ENCODE measurements around the gene EPG5.
"Not testable (repeated sequence)": the region's sequence is repeated elsewhere in the genome, so short reads cannot be mapped to it uniquely, and the experiment has no call there.

EPG5 gene

GRCh38 chr18:45859334-45859733 is 107.8 kb downstream of the EPG5 start:
- Histone ChIP-seq H3K4me3 (no peak overlapping the region), H3K4me1 (no peaks in the 10 kb centered on the region), H3K27ac (no peak overlapping the region), H3K27me3 (no peaks in the 10 kb centered on the region), H3K9ac (no peak overlapping the region), H3K4me2 (no peak overlapping the region), H4K20me1 (no peaks in the 10 kb centered on the region), H3K36me3 (peaks cover 86% of the 10 kb centered on the region), H3K9me3 (no peaks in the 10 kb centered on the region)
- no peak for TF ChIP-seq Cebpa-rat (IDR thresholded peaks at IDR 0.05)

DNA sequence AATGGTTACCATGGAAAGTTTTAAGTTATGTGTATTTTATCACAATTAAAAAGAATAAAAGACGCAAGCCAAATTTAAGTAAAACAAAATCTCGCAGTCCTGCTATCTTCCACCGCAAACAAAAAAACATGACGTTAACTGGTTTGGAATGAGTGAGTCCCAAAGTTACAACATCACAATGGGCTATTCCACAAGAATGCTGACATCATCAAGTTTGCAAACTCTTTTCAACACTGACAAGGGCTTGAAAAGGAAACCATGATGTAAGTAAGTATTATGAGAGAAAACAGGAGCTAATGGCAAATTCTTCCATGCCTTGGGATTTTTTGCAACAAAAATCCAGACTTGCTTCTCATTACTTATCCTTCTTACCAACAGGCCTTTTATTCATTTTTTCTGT is 110.6 kb downstream of the EPG5 start:
- no peaks in the 10 kb centered on the region for H3K27me3 ChIP-seq
- H4K20me1 ChIP-seq = peaks cover 10% of the 10 kb centered on the region
- H3K36me3 ChIP-seq = peaks cover 89% of the 10 kb centered on the region
- H3K4me1 ChIP-seq = peaks cover 2% of the 10 kb centered on the region
- no peak overlapping the region for H3K9ac ChIP-seq
- no peak for TF ChIP-seq Cebpa-rat (IDR thresholded peaks at IDR 0.05)
- H3K4me3 ChIP-seq = no peak overlapping the region
- H3K27ac ChIP-seq = no peak overlapping the region
- no peak overlapping the region for H3K4me2 ChIP-seq
- no peaks in the 10 kb centered on the region for H3K9me3 ChIP-seq

DNA sequence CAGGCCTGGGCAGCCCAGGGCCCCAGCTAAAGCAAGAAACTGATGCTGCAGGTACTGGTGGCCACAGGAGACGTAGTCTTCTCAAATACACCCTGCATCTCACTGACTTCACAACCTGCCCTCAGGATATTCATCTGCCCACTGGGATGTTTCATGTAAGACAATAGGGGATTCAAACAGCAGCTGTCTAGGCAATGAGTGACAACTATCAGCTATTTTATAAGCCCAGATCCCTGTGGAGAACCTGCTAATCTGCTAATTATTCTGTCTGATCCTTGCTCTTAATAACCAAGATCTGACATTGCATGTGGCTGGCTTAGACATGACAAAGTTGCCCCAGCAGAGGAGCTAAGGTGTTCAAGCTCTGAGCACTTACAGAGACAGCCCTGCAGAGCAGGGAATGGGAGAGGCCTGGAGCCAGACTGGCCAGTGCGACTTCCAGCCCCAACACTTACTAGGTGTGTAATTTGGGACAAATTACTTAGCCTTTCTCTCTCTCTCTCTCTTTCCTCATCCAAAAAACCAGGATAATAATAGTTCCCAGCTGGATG is 113.0 kb downstream of the EPG5 start:
- Histone ChIP-seq H3K4me3 (no peak overlapping the region), H3K27ac (no peak overlapping the region), H3K9me3 (no peaks in the 10 kb centered on the region), H3K4me2 (no peak overlapping the region), H4K20me1 (peaks cover 32% of the 10 kb centered on the region), H3K4me1 (peaks cover 26% of the 10 kb centered on the region), H3K27me3 (no peaks in the 10 kb centered on the region; the same call in 1 of the 2 replicates), H3K9ac (no peak overlapping the region), H3K36me3 (peaks cover 82% of the 10 kb centered on the region)
- TF ChIP-seq Cebpa-rat (IDR thresholded peaks at IDR 0.05) = no peak

DNA sequence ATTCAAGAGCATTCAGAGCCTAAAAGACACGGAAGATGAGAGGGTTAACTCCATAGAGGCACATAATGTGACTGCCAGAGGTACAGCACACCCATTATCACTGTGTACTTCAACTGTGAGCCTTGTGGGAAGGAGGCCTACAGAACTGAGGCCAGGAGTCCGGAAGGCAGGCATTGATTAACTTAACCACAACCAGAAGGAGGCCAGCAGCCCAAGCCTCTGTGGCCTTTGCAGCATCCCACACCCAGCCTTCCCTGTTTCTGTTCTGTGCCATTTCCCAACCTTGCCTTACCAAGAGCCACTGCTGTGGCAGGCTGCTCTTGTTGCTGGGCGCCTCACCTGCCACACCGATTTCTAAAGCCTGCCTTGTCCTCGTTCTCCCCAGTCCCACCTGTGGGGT is 114.5 kb downstream of the EPG5 start:
- no peaks in the 10 kb centered on the region for H3K9me3 ChIP-seq
- peaks cover 69% of the 10 kb centered on the region for H3K36me3 ChIP-seq
- peaks cover 42% of the 10 kb centered on the region for H4K20me1 ChIP-seq
- H3K4me2 ChIP-seq = no peak overlapping the region
- no peak overlapping the region for H3K4me3 ChIP-seq
- H3K9ac ChIP-seq = no peak overlapping the region
- H3K4me1 ChIP-seq = peaks cover 34% of the 10 kb centered on the region
- no peak overlapping the region for H3K27ac ChIP-seq
- no peaks in the 10 kb centered on the region; the same call in 1 of the 2 replicates for H3K27me3 ChIP-seq
- no peak for TF ChIP-seq Cebpa-rat (IDR thresholded peaks at IDR 0.05)

DNA sequence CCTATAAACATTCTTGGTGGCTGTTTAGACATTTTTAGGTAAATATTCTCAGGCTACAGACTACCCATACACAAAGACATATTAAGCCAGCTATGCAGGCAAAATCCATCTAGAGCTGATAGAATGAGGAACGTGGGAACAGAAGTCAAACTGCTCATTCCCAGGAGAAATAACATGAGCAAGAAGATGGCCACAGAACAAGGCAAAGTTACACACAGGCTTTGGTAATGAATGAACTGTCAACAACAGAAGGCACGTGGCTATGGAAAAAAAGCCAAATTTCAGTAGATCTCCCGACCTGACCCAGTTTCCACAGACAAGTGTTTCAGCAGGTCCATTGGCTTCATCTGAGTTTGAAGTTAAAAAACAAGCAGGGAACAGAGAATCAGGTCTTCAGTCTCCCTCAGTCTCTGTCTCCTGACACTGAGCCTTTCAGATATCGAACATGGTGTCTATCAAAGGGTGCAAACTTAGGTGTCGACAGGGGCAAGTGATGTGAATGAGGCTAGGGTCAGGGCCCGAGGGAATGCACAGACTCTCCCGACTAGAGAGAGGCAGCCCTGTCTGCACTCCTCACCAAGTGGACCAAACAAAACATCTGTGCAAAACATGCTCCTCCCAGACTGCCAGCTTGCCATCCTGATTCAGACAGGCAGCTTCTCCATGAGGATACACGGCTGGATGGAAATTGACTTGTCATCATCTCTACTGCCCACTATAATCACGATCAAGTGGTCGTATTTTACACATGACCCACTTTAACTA is 115.8 kb downstream of the EPG5 start:
- no peaks in the 10 kb centered on the region for H3K9me3 ChIP-seq
- no peak overlapping the region for H3K27ac ChIP-seq
- H3K4me2 ChIP-seq = peak overlapping the region; percentile 66

GRCh38 chr18:45850021-45850420 is 117.1 kb downstream of the EPG5 start:
- Histone ChIP-seq H3K4me1 (peaks cover 41% of the 10 kb centered on the region), H3K9me3 (no peaks in the 10 kb centered on the region), H4K20me1 (peaks cover 42% of the 10 kb centered on the region), H3K36me3 (peaks cover 43% of the 10 kb centered on the region), H3K9ac (no peak overlapping the region), H3K27ac (no peak overlapping the region), H3K4me3 (no peak overlapping the region), H3K27me3 (no peaks in the 10 kb centered on the region; the same call in 1 of the 2 replicates), H3K4me2 (peak overlapping the region; percentile 66)
- no peak for TF ChIP-seq Cebpa-rat (IDR thresholded peaks at IDR 0.05)

More for the DNA sequence above, 115.8 kb downstream of the EPG5 start:
- Histone ChIP-seq H4K20me1 (peaks cover 42% of the 10 kb centered on the region), H3K4me3 (no peak overlapping the region), H3K4me1 (peaks cover 41% of the 10 kb centered on the region), H3K36me3 (peaks cover 56% of the 10 kb centered on the region), H3K27me3 (no peaks in the 10 kb centered on the region; the same call in 1 of the 2 replicates), H3K9ac (no peak overlapping the region)
- no peak for TF ChIP-seq Cebpa-rat (IDR thresholded peaks at IDR 0.05)

DNA sequence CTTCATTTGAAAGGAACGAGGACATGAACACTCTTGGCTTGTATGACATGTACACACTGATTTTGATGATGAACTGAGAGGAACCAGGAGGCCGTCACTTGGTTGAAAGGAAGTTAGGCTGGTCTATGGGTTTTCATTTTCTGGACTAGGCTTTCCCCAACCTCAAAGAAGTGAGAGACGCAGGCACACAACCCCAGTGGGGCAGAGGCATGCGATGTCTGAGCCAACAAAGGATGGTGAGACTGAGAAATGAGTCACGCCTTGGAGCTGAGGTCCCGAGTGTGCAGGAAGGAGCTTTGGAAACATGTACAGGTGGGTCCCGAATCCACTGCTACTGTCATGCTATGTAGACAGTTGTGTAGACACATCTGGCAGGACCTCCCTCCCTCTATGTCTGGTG is 117.6 kb downstream of the EPG5 start:
- peaks cover 38% of the 10 kb centered on the region for H3K36me3 ChIP-seq
- H3K9ac ChIP-seq = no peak overlapping the region
- no peaks in the 10 kb centered on the region; the same call in 1 of the 2 replicates for H3K27me3 ChIP-seq
- H3K9me3 ChIP-seq = no peaks in the 10 kb centered on the region
- H4K20me1 ChIP-seq = peaks cover 42% of the 10 kb centered on the region
- peaks cover 41% of the 10 kb centered on the region for H3K4me1 ChIP-seq
- H3K27ac ChIP-seq = no peak overlapping the region
- no peak overlapping the region for H3K4me3 ChIP-seq
- peak overlapping the region; percentile 66 for H3K4me2 ChIP-seq
- TF ChIP-seq Cebpa-rat (IDR thresholded peaks at IDR 0.05) = no peak

DNA sequence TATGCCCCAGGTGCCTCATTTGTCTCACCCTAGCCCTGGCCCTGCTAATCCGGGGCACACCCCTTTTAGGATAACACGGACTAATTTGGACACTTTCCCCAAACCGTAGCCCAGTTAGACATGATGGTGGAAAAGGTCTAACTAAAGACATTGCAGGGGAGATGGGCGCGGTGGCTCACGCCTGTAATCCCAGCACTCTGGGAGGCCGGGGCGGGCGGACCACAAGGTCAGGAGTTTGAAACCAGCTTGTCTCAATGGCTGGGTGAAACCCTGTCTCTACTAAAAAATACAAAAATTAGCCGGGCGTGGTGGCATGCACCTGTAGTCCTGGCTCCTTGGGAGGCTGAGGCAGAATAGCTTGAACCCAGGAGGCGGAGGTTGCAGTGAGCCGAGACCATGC is 118.5 kb downstream of the EPG5 start:
- H3K4me2 ChIP-seq, H3K27me3 ChIP-seq, H3K9me3 ChIP-seq, H3K4me3 ChIP-seq, H3K9ac ChIP-seq, H3K27ac ChIP-seq: not testable (repeated sequence)
- H3K36me3 ChIP-seq = peaks cover 29% of the 10 kb centered on the region
- peaks cover 42% of the 10 kb centered on the region for H4K20me1 ChIP-seq
- H3K4me1 ChIP-seq = peaks cover 41% of the 10 kb centered on the region

- H3K4me1 ChIP-seq = peaks cover 41% of the 10 kb centered on the region
- H3K27me3 ChIP-seq = no peaks in the 10 kb centered on the region; the same call in 1 of the 2 replicates
- H3K4me2 ChIP-seq = 0 out of 2 replicates have a peak overlapping the region, but pooled peaks have one; percentile 0
- H3K9me3 ChIP-seq = no peaks in the 10 kb centered on the region
- TF ChIP-seq Cebpa-rat (IDR thresholded peaks at IDR 0.05) = no peak
- no peak overlapping the region for H3K4me3 ChIP-seq
- peaks cover 14% of the 10 kb centered on the region for H3K36me3 ChIP-seq
- H3K9ac ChIP-seq = no peak overlapping the region
- H4K20me1 ChIP-seq = peaks cover 35% of the 10 kb centered on the region
- H3K27ac ChIP-seq = no peak overlapping the region
These were observed 120.0 kb downstream of the EPG5 start for GRCh38 chr18:45847119-45847518.

DNA sequence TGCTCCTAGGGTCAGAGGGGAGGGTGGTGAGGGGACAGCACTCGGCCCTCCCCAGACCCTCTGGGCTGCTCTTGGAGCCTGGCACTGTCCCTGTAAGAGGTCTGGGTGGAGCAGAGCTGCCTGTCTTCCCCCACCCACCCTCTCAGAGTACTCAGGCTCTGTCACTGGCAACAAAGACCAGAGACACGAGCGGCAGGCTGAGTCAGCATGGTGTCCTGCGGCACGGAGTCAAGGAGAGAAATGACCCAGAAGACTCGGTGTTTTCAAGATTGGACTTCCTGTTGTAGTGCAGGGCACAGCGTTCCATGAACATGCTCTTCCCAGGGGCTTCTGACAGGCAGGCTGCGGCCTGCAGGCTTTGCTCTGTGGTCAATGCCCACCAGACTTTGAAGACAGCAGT is 121.7 kb downstream of the EPG5 start:
- no peak overlapping the region for H3K4me2 ChIP-seq
- no peak for TF ChIP-seq Cebpa-rat (IDR thresholded peaks at IDR 0.05)
- H3K27ac ChIP-seq = no peak overlapping the region
- H3K27me3 ChIP-seq = no peaks in the 10 kb centered on the region; the same call in 1 of the 2 replicates
- H3K9ac ChIP-seq = no peak overlapping the region
- H3K4me3 ChIP-seq = no peak overlapping the region
- H4K20me1 ChIP-seq = peaks cover 21% of the 10 kb centered on the region
- H3K9me3 ChIP-seq = no peaks in the 10 kb centered on the region
- H3K36me3 ChIP-seq = peaks cover 7% of the 10 kb centered on the region; the same call in 1 of the 2 replicates
- H3K4me1 ChIP-seq = peaks cover 41% of the 10 kb centered on the region

Measured in BLaER1 (cell line).